Fibroblast of lung (primary cell): ENCODE measurements around the gene TBC1D14. TPM values are rescaled to one million over a fixed set of nuclear protein-coding genes. Genes with fewer than 3 reads are reported as not detected.
A peak's percentile ranks its signal among the peaks of the same experiment; 100 is the strongest.

Experiments used
- DNase-seq, 2 donors: peaks; one replicate each; pipeline versions ENCODE4 v3.0.0 to v3.0.0-alpha.2; 2010; ENCODE audit warnings: low read depth in 2 of 2
- H2AFZ ChIP-seq: 2 replicates; pipeline ENCODE4 v1.5.1; 2012; ENCODE audit warnings: low read length, control low read depth, inconsistent platforms
- H3K27ac ChIP-seq: 2 replicates; pipeline ENCODE4 v1.5.1; 2011; ENCODE audit warnings: low read length, control low read depth; ENCODE audit not compliant: insufficient read depth
- H3K27me3 ChIP-seq: 2 replicates; pipeline ENCODE4 v1.5.1; 2011; ENCODE audit warnings: mild to moderate bottlenecking, low read length; ENCODE audit not compliant: control insufficient read depth, insufficient read depth
- H3K36me3 ChIP-seq: 2 replicates; pipeline ENCODE4 v1.5.1; 2011; ENCODE audit warnings: low read length; ENCODE audit not compliant: control insufficient read depth, insufficient read depth
- H3K4me1 ChIP-seq: 2 replicates; pipeline ENCODE4 v1.5.1; 2011; ENCODE audit warnings: low read length; ENCODE audit not compliant: control insufficient read depth, insufficient read depth; ENCODE audit errors: extremely low read depth
- H3K4me2 ChIP-seq: 2 replicates; pipeline ENCODE4 v1.5.1; 2011; ENCODE audit warnings: low read length, control low read depth; ENCODE audit not compliant: insufficient read depth; ENCODE audit errors: extremely low read depth
- H3K4me3 ChIP-seq, 4 experiments: fragments of 200-600 bp in 1 of 4; sonication (generic) in 1 of 4; replicated peaks in 1 of 4; 2 replicates each; pipeline ENCODE4 v1.5.1; 2011 to 2016; ENCODE audit warnings: low read length in 4 of 4, low read depth in 3 of 4, mild to moderate bottlenecking in 3 of 4, control low read depth in 2 of 4, inconsistent platforms in 1 of 4, mixed read lengths in 1 of 4; ENCODE audit not compliant: insufficient read depth in 1 of 4; ENCODE audit errors: control extremely low read depth in 1 of 4
- H3K79me2 ChIP-seq: 2 replicates; pipeline ENCODE4 v1.5.1; 2012; ENCODE audit warnings: mild to moderate bottlenecking, low read length, inconsistent platforms; ENCODE audit not compliant: control insufficient read depth, insufficient read depth
- H3K9ac ChIP-seq: 2 replicates; pipeline ENCODE4 v1.5.1; 2011; ENCODE audit warnings: mild to moderate bottlenecking, low read length, control low read depth; ENCODE audit not compliant: insufficient read depth
- H3K9me3 ChIP-seq: 2 replicates; pipeline ENCODE4 v1.5.1; 2012; ENCODE audit warnings: low read depth, low read length; ENCODE audit not compliant: control insufficient read depth, insufficient read depth
- H4K20me1 ChIP-seq: 2 replicates; pipeline ENCODE4 v1.5.1; 2011; ENCODE audit warnings: low read length; ENCODE audit not compliant: control insufficient read depth, insufficient read depth; ENCODE audit errors: extremely low read depth
- EZH2 ChIP-seq: IDR thresholded peaks from 2 replicates; pipeline ENCODE4 v1.5.1; 2012; ENCODE audit warnings: low read length, control low read depth, mild to moderate bottlenecking; ENCODE audit errors: missing control alignments
- polyA plus RNA-seq, 2 donors: library from polyadenylated mRNA; depleted of rRNA in 1 of 2; stranded (reverse) in 1 of 2; unstranded in 1 of 2; fragments of >200 nt; gene quantifications; 2 replicates each; pipeline ENCODE4 v1.2.1, GENCODE V29; 2011 to 2012; ENCODE audit warnings: missing spikeins in 1 of 2
- total RNA-seq: library from RNA; depleted of rRNA; stranded (reverse); fragments of >200 nt; gene quantifications from 2 replicates; pipeline ENCODE4 v1.2.1, GENCODE V29; 2014
- TF ChIP-seq, protein P1 (sequence below), 2 donors: IDR thresholded peaks in 1 of 2; conservative IDR thresholded peaks in 1 of 2; 1 replicate in 1 of 2; 2 replicates in 1 of 2; pipeline ENCODE4 v1.5.1; 2011 to 2012; ENCODE audit warnings: low read length in 2 of 2, control low read depth in 1 of 2, inconsistent platforms in 1 of 2, low read depth in 1 of 2, mild to moderate bottlenecking in 1 of 2

TBC1D14 gene
- total and polyA plus RNA-seq, 2 donors (not counting 1 experiment from before 2014, with no cell fraction given): 26.9 to 37.7 TPM

DNA sequence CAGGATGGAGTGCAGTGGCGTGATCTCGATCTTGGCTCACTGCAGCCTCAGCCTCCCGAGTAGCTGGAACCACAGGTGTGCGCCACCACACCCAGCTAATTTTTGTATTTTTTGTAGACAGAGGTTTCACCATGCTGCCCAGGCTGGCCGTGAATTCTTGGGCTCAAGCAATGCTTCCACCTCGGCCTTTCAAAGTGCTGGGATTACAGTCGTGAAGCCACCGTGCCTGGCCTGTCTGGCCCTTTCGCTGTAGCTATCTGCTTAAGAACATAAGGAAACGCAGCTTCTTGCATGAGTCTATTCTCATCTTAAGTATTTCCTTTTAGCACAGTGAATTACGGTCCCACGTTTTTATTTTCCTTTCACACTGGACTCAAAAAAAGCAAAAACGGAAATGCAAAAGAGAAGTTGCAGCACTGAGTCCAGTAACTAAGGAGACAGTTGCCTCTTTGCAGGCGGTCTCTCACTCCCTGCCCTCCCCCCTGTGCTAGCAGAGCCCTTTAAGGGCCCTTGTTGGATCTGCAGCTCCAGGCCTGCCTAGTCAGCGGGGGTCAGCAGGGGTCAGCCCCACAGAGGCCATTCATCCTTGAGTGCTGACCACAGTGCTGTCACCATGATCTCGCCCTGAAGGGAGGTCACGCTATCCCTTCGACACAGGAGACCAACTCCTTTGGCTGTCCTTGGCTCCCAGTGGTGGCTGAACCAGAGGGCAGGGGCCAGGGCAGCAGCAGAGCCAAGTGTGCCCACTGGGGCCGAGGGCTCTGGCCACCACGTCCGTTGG is 21.8 kb upstream of the TBC1D14 start:
- no peaks in the 10 kb centered on the region for H4K20me1 ChIP-seq
- no peak overlapping the region for H3K27ac ChIP-seq
- H3K4me2 ChIP-seq: no peak overlapping the region
- TF ChIP-seq, protein P1, sequence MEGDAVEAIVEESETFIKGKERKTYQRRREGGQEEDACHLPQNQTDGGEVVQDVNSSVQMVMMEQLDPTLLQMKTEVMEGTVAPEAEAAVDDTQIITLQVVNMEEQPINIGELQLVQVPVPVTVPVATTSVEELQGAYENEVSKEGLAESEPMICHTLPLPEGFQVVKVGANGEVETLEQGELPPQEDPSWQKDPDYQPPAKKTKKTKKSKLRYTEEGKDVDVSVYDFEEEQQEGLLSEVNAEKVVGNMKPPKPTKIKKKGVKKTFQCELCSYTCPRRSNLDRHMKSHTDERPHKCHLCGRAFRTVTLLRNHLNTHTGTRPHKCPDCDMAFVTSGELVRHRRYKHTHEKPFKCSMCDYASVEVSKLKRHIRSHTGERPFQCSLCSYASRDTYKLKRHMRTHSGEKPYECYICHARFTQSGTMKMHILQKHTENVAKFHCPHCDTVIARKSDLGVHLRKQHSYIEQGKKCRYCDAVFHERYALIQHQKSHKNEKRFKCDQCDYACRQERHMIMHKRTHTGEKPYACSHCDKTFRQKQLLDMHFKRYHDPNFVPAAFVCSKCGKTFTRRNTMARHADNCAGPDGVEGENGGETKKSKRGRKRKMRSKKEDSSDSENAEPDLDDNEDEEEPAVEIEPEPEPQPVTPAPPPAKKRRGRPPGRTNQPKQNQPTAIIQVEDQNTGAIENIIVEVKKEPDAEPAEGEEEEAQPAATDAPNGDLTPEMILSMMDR (conservative IDR thresholded peaks at IDR 0.05 in 1 of 2, IDR thresholded peaks at IDR 0.05 in 1 of 2; ENCODE audit: low read depth in 1 of 2, low read length in 2 of 2): no peak
- no peak for TF ChIP-seq EZH2
- H3K9me3 ChIP-seq: no peaks in the 10 kb centered on the region
- no peak overlapping the region for H2AFZ ChIP-seq
- H3K27me3 ChIP-seq: no peaks in the 10 kb centered on the region
- no peaks in the 10 kb centered on the region for H3K79me2 ChIP-seq
- no peak overlapping the region for H3K4me3 ChIP-seq
- peak in 1 of 2 donors; percentile 19 for DNase-seq
- H3K36me3 ChIP-seq: no peaks in the 10 kb centered on the region
- H3K4me1 ChIP-seq: peaks cover 22% of the 10 kb centered on the region
- H3K9ac ChIP-seq: no peak overlapping the region

DNA sequence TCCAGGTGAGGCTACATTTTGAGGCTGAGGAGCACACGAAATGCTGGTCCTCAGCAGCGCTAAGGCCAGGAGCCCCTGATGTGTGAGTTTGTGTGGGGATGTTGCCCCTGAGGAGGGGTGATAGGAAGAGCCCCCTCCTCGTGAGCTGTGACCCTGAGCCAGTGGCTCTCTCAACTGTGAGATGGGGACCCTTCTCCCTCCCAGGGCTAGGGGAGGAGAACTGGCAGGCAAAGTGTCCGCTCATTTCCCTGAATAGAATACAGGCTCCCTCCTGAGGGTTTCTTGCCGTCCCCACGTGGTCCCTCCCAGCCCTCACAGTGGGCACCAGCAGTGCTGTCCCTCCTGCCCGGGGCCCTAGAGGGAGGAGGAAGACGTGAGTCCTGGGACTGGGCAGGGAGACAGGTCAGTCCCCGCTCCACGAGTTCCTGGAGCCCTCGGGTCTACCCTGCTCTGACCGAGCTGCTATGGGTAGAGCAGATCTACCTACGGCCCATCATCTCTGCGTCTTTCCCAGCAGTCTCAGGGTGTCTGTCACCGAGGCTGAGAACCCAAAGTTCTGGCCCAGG is 21.0 kb upstream of the TBC1D14 start:
- H3K4me2 ChIP-seq: no peak overlapping the region
- no peak overlapping the region for H2AFZ ChIP-seq
- no peaks in the 10 kb centered on the region for H4K20me1 ChIP-seq
- DNase-seq: no peak
- peaks cover 23% of the 10 kb centered on the region for H3K4me1 ChIP-seq
- no peaks in the 10 kb centered on the region for H3K27me3 ChIP-seq
- H3K9me3 ChIP-seq: no peaks in the 10 kb centered on the region
- TF ChIP-seq, protein P1 (conservative IDR thresholded peaks at IDR 0.05 in 1 of 2, IDR thresholded peaks at IDR 0.05 in 1 of 2; ENCODE audit: low read depth in 1 of 2, low read length in 2 of 2): no peak
- TF ChIP-seq EZH2: no peak
- no peak overlapping the region for H3K27ac ChIP-seq
- H3K36me3 ChIP-seq: no peaks in the 10 kb centered on the region
- no peak overlapping the region for H3K4me3 ChIP-seq
- no peak overlapping the region for H3K9ac ChIP-seq
- H3K79me2 ChIP-seq: no peaks in the 10 kb centered on the region

DNA sequence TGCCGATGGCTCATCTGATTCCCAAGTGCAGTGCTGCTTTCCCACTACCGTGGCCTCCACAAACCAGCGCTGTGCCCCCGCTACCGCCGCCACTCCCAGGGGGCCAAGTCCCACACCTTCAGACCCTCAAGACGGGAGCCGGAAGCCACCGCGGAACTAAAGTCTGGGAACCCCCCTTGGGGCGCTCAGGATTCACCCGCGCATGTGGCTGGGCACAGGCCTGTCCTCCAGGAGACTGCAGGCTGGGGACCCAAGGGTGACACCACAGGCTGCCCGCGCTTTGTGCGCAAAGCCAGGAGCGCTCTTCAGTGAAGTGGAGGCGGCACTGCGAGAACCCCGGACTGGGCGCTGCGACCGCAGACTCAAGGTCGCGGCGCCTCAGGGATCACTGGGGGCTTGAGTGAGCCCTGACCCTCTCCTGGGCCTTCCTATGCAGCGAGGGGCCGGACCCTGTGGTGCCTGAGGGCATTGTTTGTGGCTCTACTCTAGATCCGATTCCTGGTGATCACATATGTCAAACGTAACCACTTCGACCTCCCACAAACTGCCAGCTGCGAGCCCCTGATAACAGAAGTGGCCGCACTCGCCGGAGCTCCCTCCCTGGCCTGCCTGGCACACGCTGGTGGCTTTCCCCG is 20.4 kb upstream of the TBC1D14 start:
- H4K20me1 ChIP-seq: no peaks in the 10 kb centered on the region
- no peaks in the 10 kb centered on the region for H3K27me3 ChIP-seq
- H3K4me3 ChIP-seq: no peak overlapping the region
- no peaks in the 10 kb centered on the region for H3K36me3 ChIP-seq
- no peaks in the 10 kb centered on the region for H3K79me2 ChIP-seq
- H3K9ac ChIP-seq: no peak overlapping the region
- no peak overlapping the region for H3K4me2 ChIP-seq
- TF ChIP-seq, protein P1 (conservative IDR thresholded peaks at IDR 0.05 in 1 of 2, IDR thresholded peaks at IDR 0.05 in 1 of 2; ENCODE audit: low read depth in 1 of 2, low read length in 2 of 2): no peak
- TF ChIP-seq EZH2: no peak
- no peak overlapping the region for H3K27ac ChIP-seq
- no peaks in the 10 kb centered on the region for H3K9me3 ChIP-seq
- no peak overlapping the region for H2AFZ ChIP-seq
- no peak for DNase-seq
- H3K4me1 ChIP-seq: peaks cover 23% of the 10 kb centered on the region
